GM23248 (cell line): ENCODE measurements around the gene MAP2K7. TPM values are rescaled to one million over a fixed set of nuclear protein-coding genes. Genes with fewer than 3 reads are reported as not detected.

Source experiments
- DNase-seq: peaks from one replicate; pipeline ENCODE4 v3.0.0-alpha.2; 2015
- H2AFZ ChIP-seq: fragments of 200-600 bp; sonication (generic); 2 replicates; pipeline ENCODE4 v1.6.1; 2016; ENCODE audit warnings: antibody characterized with exemption
- H3F3A ChIP-seq: fragments of 200-600 bp; sonication (generic); 2 replicates; pipeline ENCODE4 v1.6.1; 2016; ENCODE audit warnings: mild to moderate bottlenecking, antibody characterized with exemption, mixed run types; ENCODE audit not compliant: insufficient read depth
- H3K27ac ChIP-seq: fragments of 200-600 bp; sonication (generic); 2 replicates; pipeline ENCODE4 v1.5.1; 2016; ENCODE audit warnings: mild to moderate bottlenecking
- H3K27me3 ChIP-seq: fragments of 200-600 bp; sonication (generic); replicated peaks from 2 replicates; pipeline ENCODE4 v1.6.1; 2016; ENCODE audit warnings: mild to moderate bottlenecking; ENCODE audit not compliant: insufficient read depth
- H3K36me3 ChIP-seq: fragments of 200-600 bp; sonication (generic); 2 replicates; pipeline ENCODE4 v1.6.1; 2016; ENCODE audit warnings: low read depth, mild to moderate bottlenecking
- H3K4me1 ChIP-seq: fragments of 200-600 bp; sonication (generic); 2 replicates; pipeline ENCODE4 v1.6.1; 2016; ENCODE audit warnings: mild to moderate bottlenecking; ENCODE audit not compliant: insufficient read depth
- H3K4me2 ChIP-seq: fragments of 200-600 bp; sonication (generic); one replicate; pipeline ENCODE4 v1.6.1; 2016; ENCODE audit warnings: mild to moderate bottlenecking; ENCODE audit not compliant: unreplicated experiment
- H3K4me3 ChIP-seq: fragments of 200-600 bp; sonication (generic); 2 replicates; pipeline ENCODE4 v1.5.1; 2016; ENCODE audit warnings: mild to moderate bottlenecking
- H3K79me2 ChIP-seq: fragments of 200-600 bp; sonication (generic); 2 replicates; pipeline ENCODE4 v1.6.1; 2016; ENCODE audit warnings: mild to moderate bottlenecking; ENCODE audit not compliant: insufficient read depth
- H3K9ac ChIP-seq: fragments of 200-600 bp; sonication (generic); 2 replicates; pipeline ENCODE4 v1.6.1; 2016; ENCODE audit warnings: mild to moderate bottlenecking
- H3K9me2 ChIP-seq: fragments of 200-600 bp; sonication (generic); 2 replicates; pipeline ENCODE4 v1.6.1; 2016; ENCODE audit warnings: mixed run types, mild to moderate bottlenecking, moderate library complexity; ENCODE audit not compliant: insufficient read depth
- H3K9me3 ChIP-seq: fragments of 200-600 bp; sonication (generic); one replicate; pipeline ENCODE4 v1.6.1; 2017; ENCODE audit warnings: low read depth
- H4K20me1 ChIP-seq: fragments of 200-600 bp; sonication (generic); 2 replicates; pipeline ENCODE4 v1.6.0; 2016; ENCODE audit not compliant: insufficient read depth
- EZH2 ChIP-seq: fragments of 200-600 bp; sonication (generic); IDR thresholded peaks from 2 replicates; pipeline ENCODE4 v1.6.1; 2018; ENCODE audit warnings: antibody characterized with exemption, mild to moderate bottlenecking; ENCODE audit not compliant: insufficient read depth, poor library complexity, severe bottlenecking
- EZH2phosphoT487 ChIP-seq: fragments of 200-600 bp; sonication (generic); IDR thresholded peaks from 2 replicates; pipeline ENCODE4 v1.6.1; 2018; ENCODE audit warnings: antibody characterized with exemption, moderate library complexity, mild to moderate bottlenecking, low read depth; ENCODE audit not compliant: insufficient read depth
- WGBS, 2 experiments: methylation state at CpG; one replicate each; pipeline ENCODE4 v1.1.6; 2015 to 2017; ENCODE audit warnings: low lambda C conversion rate in 2 of 2, low coverage in 1 of 2; ENCODE audit errors: missing lambda C conversion rate in 2 of 2; 5-methylcytosine and 5-hydroxymethylcytosine counted together
- in situ Hi-C: fragments of 300-500 bp; cut with MboI; formaldehyde crosslinking; loops from 2 replicates; pipeline ENCODE4 v1.15.0; 2020
- polyA plus RNA-seq: library from polyadenylated mRNA; unstranded; fragments of >200 nt; fragmentation: Nextera tagmentation; extraction: Ambion mirVana; gene quantifications from 2 replicates; pipeline ENCODE4 v1.2.1, GENCODE V29; 2016
- total RNA-seq: library from RNA; depleted of rRNA; stranded (reverse); fragments of >200 nt; shearing (Covaris generic); gene quantifications from 2 replicates; pipeline ENCODE4 v1.2.3, GENCODE V29; 2014

MAP2K7 gene
- total and polyA plus RNA-seq, 2 experiments from 2014 or later, result 4.6 to 9.7 TPM

DNA sequence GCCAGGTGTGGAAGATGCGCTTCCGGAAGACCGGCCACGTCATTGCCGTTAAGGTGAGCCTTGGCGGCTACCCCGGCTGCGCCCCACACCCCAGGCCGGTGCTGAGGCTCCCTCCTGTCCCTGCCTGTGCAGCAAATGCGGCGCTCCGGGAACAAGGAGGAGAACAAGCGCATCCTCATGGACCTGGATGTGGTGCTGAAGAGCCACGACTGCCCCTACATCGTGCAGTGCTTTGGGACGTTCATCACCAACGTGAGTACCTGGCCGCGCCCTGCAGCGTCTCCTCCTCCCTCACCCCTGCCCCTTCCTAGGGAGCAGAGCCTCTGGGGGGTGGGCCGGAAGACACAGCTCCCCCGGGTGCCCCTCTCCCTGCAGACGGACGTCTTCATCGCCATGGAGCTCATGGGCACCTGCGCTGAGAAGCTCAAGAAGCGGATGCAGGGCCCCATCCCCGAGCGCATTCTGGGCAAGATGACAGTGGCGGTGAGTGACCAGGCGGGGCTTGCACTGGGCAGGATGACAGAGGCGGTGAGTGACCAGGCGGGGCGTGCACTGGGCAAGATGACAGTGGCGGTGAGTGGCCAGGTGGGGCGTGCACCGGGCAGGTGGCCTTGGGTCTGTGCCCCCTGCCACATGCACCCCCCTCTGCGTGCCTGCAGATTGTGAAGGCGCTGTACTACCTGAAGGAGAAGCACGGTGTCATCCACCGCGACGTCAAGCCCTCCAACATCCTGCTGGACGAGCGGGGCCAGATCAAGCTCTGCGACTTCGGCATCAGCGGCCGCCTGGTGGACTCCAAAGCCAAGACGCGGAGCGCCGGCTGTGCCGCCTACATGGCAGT, 6.9 kb downstream of the MAP2K7 start:
- no peak overlapping the region for H3K27ac ChIP-seq
- in situ Hi-C loops, result no loop called here
- no peaks in the 10 kb centered on the region; the same call in 1 of the 2 replicates for H4K20me1 ChIP-seq
- DNase-seq, result no peak
- no peaks in the 10 kb centered on the region; the same call in 1 of the 2 replicates for H3K36me3 ChIP-seq
- no peak overlapping the region for H3K4me2 ChIP-seq
- H3K27me3 ChIP-seq, result no peaks in the 10 kb centered on the region
- TF ChIP-seq EZH2phosphoT487 (no peak), EZH2 (no peak)
- H3K4me3 ChIP-seq, result no peak overlapping the region
- H3K9me2 ChIP-seq, result no peaks in the 10 kb centered on the region
- 93% methylated on average over 44 to 54 of the region's 54 CpGs for WGBS, 2 experiments
- no peaks in the 10 kb centered on the region for H3K4me1 ChIP-seq
- no peak overlapping the region for H2AFZ ChIP-seq
- no peaks in the 10 kb centered on the region for H3F3A ChIP-seq
- peaks cover 33% of the 10 kb centered on the region for H3K79me2 ChIP-seq
- no peak overlapping the region for H3K9ac ChIP-seq
- no peaks in the 10 kb centered on the region for H3K9me3 ChIP-seq

- H3K9ac ChIP-seq, result no peak overlapping the region
- H3K36me3 ChIP-seq, result no peaks in the 10 kb centered on the region; the same call in 1 of the 2 replicates
- no peaks in the 10 kb centered on the region for H3K9me3 ChIP-seq
- peaks cover 22% of the 10 kb centered on the region for H3K79me2 ChIP-seq
- H3K4me1 ChIP-seq, result no peaks in the 10 kb centered on the region
- no peaks in the 10 kb centered on the region for H3F3A ChIP-seq
- no peak overlapping the region for H2AFZ ChIP-seq
- in situ Hi-C loops, result no loop called here
- H3K27ac ChIP-seq, result no peak overlapping the region
- H3K4me2 ChIP-seq, result no peak overlapping the region
- H3K9me2 ChIP-seq, result no peaks in the 10 kb centered on the region
- no peaks in the 10 kb centered on the region; the same call in 1 of the 2 replicates for H4K20me1 ChIP-seq
- whole genome bisulfite sequencing, 2 experiments, result 92 to 93% methylated on average over 16 to 18 of the region's 18 CpGs
- no peaks in the 10 kb centered on the region for H3K27me3 ChIP-seq
- no peak for TF ChIP-seq EZH2phosphoT487
- no peak for TF ChIP-seq EZH2
- no peak for DNase-seq
- H3K4me3 ChIP-seq, result no peak overlapping the region
Observed at GRCh38 chr19:7911508-7912143, 7.9 kb downstream of the MAP2K7 start.

GRCh38 chr19:7912144-7912696, 8.5 kb downstream of the MAP2K7 start:
- H3K9me2 ChIP-seq, result no peaks in the 10 kb centered on the region
- no peak overlapping the region for H3K27ac ChIP-seq
- in situ Hi-C loops, result no loop called here
- H3K4me3 ChIP-seq, result no peak overlapping the region
- H3K36me3 ChIP-seq, result no peaks in the 10 kb centered on the region; the same call in 1 of the 2 replicates
- H3K9ac ChIP-seq, result no peak overlapping the region
- H3K4me2 ChIP-seq, result no peak overlapping the region
- H3F3A ChIP-seq, result no peaks in the 10 kb centered on the region
- no peaks in the 10 kb centered on the region for H3K27me3 ChIP-seq
- H3K79me2 ChIP-seq, result peaks cover 16% of the 10 kb centered on the region
- no peaks in the 10 kb centered on the region for H3K9me3 ChIP-seq
- no peak for DNase-seq
- H3K4me1 ChIP-seq, result no peaks in the 10 kb centered on the region
- no peak overlapping the region for H2AFZ ChIP-seq
- TF ChIP-seq EZH2 (no peak), EZH2phosphoT487 (no peak)
- no peaks in the 10 kb centered on the region for H4K20me1 ChIP-seq
- WGBS, 2 experiments, result 91 to 95% methylated on average over 22 to 31 of the region's 31 CpGs

- Histone ChIP-seq H4K20me1 (no peaks in the 10 kb centered on the region), H3F3A (no peaks in the 10 kb centered on the region), H3K9me2 (no peaks in the 10 kb centered on the region), H3K79me2 (peaks cover 9% of the 10 kb centered on the region), H3K36me3 (no peaks in the 10 kb centered on the region; the same call in 1 of the 2 replicates), H2AFZ (no peak overlapping the region), H3K9ac (no peak overlapping the region), H3K27ac (no peak overlapping the region), H3K4me3 (no peak overlapping the region), H3K4me1 (no peaks in the 10 kb centered on the region), H3K4me2 (no peak overlapping the region), H3K27me3 (no peaks in the 10 kb centered on the region), H3K9me3 (no peaks in the 10 kb centered on the region)
- 97 to 98% methylated on average over 25 to 39 of the region's 39 CpGs for WGBS, 2 experiments
- DNase-seq, result no peak
- in situ Hi-C loops, result no loop called here
- no peak for TF ChIP-seq EZH2
- no peak for TF ChIP-seq EZH2phosphoT487
Observed at GRCh38 chr19:7912697-7913564, 9.3 kb downstream of the MAP2K7 start.
